GM18517 (cell line): ENCODE data around the gene EIF3A.
"Not testable (repeated sequence)": the region's sequence is repeated elsewhere in the genome, so short reads cannot be mapped to it uniquely, and the experiment has no call there.

Experiments
- ATAC-seq: cut with Tn5 transposase; IDR thresholded peaks from one replicate; pipeline ENCODE4 v1.9.1; 2021; ENCODE audit warnings: mild to moderate bottlenecking, moderate library complexity; ENCODE audit not compliant: unreplicated experiment

EIF3A gene

GRCh38 chr10:119103241-119103902 lies 22.8 kb upstream of the EIF3A start:
- no peak for ATAC-seq

- ATAC-seq: no peak
Measured at GRCh38 chr10:119101366-119102098, 20.9 kb upstream of the EIF3A start.

GRCh38 chr10:119100434-119101238 lies 20.0 kb upstream of the EIF3A start:
- ATAC-seq: no peak

- no peak for ATAC-seq
Measured at GRCh38 chr10:119098576-119098975, 18.0 kb upstream of the EIF3A start.

- not testable (repeated sequence) for ATAC-seq
Measured at GRCh38 chr10:119096641-119097415, 16.2 kb upstream of the EIF3A start.

- no peak for ATAC-seq
Measured at GRCh38 chr10:119095640-119096039, 15.0 kb upstream of the EIF3A start.

- no peak for ATAC-seq
Measured at GRCh38 chr10:119090968-119091367, 10.4 kb upstream of the EIF3A start.

GRCh38 chr10:119090026-119090795 lies 9.6 kb upstream of the EIF3A start:
- peak; percentile 44 for ATAC-seq

- ATAC-seq: no peak
Measured at GRCh38 chr10:119087271-119087882, 6.8 kb upstream of the EIF3A start.

- no peak for ATAC-seq
Measured at GRCh38 chr10:119084896-119085295, 4.3 kb upstream of the EIF3A start.

- peak; percentile 44 for ATAC-seq
Measured at GRCh38 chr10:119079599-119080520, 757 bp downstream of the EIF3A start.

GRCh38 chr10:119078422-119079179 lies 2.0 kb downstream of the EIF3A start:
- ATAC-seq: no peak

- ATAC-seq: no peak
Measured at GRCh38 chr10:119073584-119073983, 7.0 kb downstream of the EIF3A start.

GRCh38 chr10:119070395-119071165 lies 10.0 kb downstream of the EIF3A start:
- ATAC-seq: no peak

GRCh38 chr10:119061926-119062325 lies 18.7 kb downstream of the EIF3A start:
- ATAC-seq: no peak

GRCh38 chr10:119061352-119061751 lies 19.3 kb downstream of the EIF3A start:
- no peak for ATAC-seq

- no peak for ATAC-seq
Measured at GRCh38 chr10:119060107-119060506, 20.5 kb downstream of the EIF3A start.
